KBM-7 (cell line): ENCODE measurements around the gene MINDY3.
"Not testable (repeated sequence)": the region's sequence is repeated elsewhere in the genome, so short reads cannot be mapped to it uniquely, and the experiment has no call there.

Experiments
- DNase-seq: peaks from one replicate; pipeline ENCODE4 v3.0.0-alpha.2; 2015
- in situ Hi-C: fragments of 300-500 bp; cut with MboI; formaldehyde crosslinking; loops from 2 replicates; pipeline ENCODE4 v1.14.3; 2020; ENCODE audit warnings: low sequenced_read_pairs, low pct_unique_long_range_greater_than_20kb, mixed read lengths

Gene MINDY3

DNA sequence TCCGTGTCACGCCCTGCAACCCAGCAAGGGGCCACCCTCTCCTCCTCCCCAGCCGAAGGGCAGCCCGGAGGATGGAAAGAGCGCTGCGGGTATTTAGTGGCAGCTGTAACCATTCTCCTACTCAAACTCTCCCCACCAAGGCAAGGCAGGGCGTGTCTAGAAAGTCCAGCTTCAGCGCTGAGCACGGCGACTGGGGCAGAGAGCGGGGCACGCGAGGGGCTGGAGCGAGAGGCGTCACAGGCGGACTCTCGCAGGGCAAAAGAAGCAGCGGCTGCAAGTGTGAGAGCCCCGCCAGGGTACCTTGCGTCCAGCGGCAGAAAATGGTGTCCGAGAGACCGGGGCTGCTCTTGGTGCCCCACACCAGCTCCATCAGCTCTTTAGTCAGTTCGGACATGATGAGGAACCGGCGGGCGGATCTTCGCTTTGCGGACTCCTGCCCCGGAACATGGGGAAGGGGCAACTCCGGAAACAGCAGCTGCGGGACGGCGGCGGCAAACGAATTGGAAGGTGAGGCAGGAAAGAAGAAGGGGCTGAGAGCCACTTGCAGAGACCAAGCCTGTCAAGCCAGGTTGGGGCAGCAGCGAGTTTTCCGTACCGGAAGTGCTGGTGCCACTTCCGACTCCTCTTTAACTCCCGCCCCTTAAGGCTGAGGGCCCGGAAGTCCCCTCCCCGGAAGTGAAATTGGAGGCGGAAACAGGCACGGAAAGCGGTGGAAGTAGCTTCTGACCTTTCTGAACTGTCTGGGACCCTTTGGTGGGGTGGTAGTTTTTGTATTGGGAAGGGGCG lies at the start of gene MINDY3:
Gene MINDY3, minus strand, starts transcription at position 602 of the 786 bp plus-strand sequence. Its CDS starts 208 bp downstream, at position 394.
- peak; percentile 90 for DNase-seq
- in situ Hi-C loops: no loop called here

DNA sequence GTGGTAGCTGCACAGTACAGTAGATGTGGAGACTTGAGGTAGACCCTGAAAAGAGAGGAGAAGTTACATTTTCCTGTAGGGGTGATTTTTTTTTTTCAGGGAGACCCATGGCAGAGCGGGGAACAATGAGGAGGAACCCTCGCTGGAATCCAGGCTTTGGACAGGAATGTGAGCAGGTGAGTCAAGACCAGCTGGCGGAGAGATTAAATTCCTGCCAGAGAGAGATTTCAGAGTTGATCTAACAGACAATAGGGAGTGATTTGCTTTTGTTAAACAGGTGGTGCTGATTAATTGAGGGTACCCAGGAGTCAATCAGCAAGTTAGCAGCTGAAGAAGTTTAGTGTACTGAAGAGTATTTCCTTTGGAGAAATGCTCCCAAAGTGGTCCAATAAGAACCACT lies 41.6 kb upstream of the MINDY3 start:
- in situ Hi-C loops: loop anchor here (25.0 kb wide), 1 partner anchor 685 kb away; no protein-coding TSS in a partner anchor
- DNase-seq: no peak

DNA sequence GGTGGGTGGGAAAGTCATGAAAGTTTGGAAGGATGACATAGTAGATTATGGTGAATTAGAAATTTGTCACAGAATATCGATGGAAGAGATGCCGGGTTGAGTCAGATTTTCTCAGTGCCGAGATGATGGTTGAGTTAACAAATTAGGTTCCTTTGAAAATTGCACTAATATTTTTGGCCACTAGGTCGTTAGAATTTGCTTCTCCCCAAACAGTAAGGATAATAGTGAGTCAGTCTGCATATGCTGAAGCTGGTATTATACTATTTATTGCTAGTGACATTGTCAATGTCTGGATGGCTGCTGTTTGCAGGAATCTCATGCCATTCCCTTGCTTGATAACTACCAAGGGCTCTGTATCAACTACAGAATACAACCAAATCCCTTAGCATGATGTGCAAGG lies 37.7 kb upstream of the MINDY3 start:
- DNase-seq: peak; percentile 31

DNA sequence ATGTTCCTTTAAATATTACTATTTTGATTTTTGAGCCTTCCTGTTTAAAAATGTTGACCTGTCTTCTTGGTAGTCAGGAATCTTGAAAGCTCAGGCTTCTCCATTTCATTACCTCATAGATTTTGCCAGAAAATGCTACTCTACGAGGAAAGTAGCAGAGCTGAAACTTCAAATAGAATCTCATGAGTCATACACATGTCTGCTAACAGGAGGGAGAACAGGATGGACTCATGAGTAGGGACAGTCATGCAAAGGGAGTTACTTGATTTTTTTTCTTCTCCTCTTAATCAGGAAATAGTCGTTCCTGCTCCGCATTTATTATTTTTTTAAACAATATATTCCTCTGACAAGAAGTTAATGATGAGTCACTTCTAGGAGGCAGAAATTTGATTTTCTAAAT lies 37.0 kb upstream of the MINDY3 start:
- in situ Hi-C loops: loop anchor here (25.0 kb wide), 1 partner anchor 1365 kb away; no protein-coding TSS in a partner anchor
- no peak for DNase-seq

More for the DNA sequence above, 37.7 kb upstream of the MINDY3 start:
- in situ Hi-C loops: loop anchor here (25.0 kb wide), 1 partner anchor 1364 kb away; no protein-coding TSS in a partner anchor

DNA sequence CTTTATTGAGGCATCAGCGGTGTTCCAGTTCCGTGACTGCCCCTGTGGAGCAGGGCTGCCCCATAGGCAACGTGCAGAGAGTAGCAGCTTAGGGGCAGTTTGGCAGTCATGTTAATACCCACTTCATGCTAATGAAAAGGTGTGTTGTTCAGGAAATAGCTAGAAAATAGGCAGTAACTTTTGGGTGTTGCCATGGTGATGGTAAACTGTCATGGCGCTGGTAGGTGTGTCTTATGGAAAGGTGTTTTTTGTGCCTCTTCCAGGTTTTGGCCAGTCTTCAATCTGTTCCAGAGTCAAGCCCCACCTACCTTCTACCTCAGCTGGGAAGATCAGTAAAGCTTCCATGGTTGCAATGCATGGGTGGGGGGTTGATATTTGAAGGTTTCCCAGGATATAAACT lies 36.3 kb upstream of the MINDY3 start:
- DNase-seq: no peak
- in situ Hi-C loops: loop anchor here (25.0 kb wide), 1 partner anchor 1366 kb away; no protein-coding TSS in a partner anchor

DNA sequence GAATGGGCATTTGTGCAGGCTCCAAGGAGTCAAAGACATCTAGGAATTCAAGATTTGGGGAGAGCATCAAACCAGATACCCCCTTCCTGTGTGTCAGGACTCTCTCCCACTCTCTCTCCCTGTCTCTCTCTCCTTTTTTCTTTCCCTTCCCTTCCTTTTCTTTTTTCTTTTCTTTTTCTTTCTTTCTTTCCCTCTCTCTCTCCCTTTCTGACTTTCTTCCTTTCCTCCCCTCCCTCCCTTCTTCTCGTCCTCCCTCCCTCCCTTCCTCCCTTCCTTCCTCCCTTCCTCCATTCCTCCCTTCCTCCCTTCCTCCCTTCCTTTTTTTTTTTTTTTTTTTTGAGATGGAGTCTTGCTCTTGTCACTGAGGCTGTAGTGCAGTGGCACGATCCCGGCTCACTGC lies 24.1 kb upstream of the MINDY3 start:
- in situ Hi-C loops: loop anchor here (25.0 kb wide), 1 partner anchor 1378 kb away; no protein-coding TSS in a partner anchor
- DNase-seq: no peak

DNA sequence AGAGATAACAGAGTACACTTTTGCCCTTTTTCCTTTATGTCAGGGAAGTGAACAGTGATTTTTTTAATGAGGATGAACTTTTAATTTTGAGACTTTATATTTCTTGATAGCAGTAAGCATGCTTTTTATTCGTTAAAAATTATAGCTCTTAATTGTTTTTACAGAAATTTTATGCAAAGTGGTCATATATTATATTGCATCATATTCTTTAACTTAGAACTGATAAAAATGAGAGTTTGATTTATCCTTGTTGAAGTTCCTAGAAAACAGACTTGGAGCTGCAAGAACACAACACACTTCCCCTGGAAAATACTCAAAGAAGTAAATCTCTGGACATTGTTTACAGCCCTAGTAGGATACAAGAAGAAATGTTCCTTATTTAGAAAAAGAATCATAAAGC lies 21.2 kb upstream of the MINDY3 start:
- no peak for DNase-seq
- in situ Hi-C loops: loop anchor here (25.0 kb wide), 1 partner anchor 1381 kb away; no protein-coding TSS in a partner anchor

DNA sequence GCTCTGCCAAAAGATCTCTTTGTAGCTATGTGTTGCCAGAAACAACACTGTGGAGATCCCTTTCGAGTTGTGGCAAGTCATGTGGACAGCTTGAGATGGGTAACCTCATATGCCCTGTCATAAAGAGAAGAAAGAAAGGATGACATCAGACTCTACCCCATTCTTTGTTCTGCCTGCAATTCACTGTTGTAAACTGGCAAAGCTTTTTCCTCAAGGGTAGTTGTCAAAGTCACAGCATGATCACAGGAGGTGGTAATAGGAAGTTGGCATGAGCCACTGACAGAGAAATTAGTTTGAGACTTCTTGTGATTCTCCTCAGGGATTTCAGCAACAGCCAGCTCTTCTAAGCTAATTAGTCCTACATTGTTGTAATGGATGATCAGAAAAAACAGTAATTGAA lies 19.4 kb upstream of the MINDY3 start:
- no peak for DNase-seq
- in situ Hi-C loops: loop anchor here (25.0 kb wide), 1 partner anchor 1383 kb away; no protein-coding TSS in a partner anchor

DNA sequence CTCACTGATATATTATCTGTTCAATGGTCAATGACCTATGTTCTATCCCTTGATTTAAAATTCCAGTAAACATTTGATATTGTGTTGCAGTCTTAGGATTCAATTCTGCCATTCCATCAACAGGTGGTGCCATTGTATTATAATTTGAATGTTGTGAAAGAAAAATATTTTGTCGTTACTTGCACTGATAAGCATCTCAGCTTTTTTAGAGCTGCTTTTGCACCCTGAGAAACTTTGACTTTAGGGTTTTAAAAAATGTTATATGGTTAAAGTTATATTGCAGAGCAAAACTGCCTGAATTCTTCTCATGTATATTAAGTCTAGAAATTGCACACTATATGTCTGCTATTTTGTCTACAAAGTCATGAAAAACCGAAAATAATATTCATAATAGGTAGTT lies 18.8 kb upstream of the MINDY3 start:
- in situ Hi-C loops: loop anchor here (25.0 kb wide), 1 partner anchor 1383 kb away; no protein-coding TSS in a partner anchor
- DNase-seq: peak; percentile 57

DNA sequence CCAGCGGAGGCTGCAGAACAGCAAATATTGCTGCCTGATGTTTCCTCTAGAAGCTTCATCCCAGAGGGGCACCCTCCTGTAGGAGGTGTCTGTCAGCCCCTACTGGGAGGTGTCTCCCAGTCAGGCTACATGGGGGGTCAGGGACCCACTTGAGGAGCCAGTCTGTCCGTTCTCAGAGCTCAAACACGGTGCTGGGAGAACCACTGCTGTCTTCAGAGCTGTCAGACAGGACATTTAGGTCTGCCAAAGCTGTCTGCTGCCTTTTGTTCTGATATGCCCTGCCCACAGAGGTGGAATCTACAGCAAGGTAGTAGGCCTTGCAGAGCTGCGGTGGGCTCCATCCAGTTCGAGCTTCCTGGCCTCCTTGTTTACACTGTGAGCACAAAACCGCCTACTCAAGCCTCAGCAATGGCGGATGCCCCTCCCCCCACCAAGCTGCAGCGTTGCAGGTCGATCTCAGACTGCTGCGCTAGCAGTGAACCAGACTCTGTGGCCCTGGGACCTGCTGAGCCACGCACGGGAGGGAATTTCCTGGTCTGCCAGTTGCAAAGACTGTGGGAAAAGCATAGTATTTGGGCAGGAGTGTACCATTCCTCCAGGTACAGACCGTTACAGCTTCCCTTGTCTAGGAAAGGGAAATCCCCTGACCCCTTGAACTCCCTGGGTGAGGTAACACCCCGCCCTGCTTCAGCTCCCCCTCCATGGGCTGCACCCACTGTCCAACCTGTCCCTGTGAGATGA lies 17.7 kb upstream of the MINDY3 start:
- no peak for DNase-seq
- in situ Hi-C loops: loop anchor here (25.0 kb wide), 1 partner anchor 1384 kb away; no protein-coding TSS in a partner anchor

DNA sequence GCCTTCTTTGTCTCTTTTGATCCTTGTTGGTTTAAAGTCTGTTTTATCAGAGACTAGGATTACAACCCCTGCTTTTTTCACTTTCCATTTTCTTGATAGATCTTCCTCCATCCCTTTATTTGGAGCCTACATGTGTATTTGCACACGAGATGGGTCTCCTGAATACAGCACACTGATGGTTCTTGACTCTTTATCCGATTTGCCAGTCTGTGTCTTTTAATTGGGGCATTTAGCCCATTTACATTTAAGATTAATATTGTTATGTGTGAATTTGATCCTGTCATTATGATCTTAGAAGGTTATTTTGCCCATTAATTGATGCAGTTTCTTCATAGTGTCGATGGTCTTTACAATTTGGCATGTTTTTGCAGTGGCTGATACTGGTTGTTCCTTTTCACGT lies 16.0 kb upstream of the MINDY3 start:
- not testable (repeated sequence) for DNase-seq
- in situ Hi-C loops: loop anchor here (25.0 kb wide), 1 partner anchor 1386 kb away; no protein-coding TSS in a partner anchor

DNA sequence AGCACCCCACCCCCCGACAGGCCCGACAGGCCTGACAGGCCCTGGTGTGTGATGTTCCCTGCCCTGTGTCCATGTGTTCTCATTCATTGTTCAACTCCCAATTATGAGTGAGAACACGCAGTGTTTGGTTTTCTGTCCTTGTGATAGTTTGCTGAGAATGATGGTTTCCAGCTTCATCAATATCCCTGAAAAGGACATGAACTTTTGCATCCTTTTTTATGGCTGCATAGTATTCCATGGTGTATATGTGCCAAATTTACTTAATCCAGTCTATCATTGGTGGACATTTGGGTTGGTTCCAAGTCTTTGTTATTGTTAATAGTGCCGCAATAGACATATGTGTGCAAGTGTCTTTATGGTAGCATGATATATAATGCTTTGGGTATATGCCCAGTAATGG lies 12.3 kb upstream of the MINDY3 start:
- DNase-seq, in situ Hi-C loops: not testable (repeated sequence)

DNA sequence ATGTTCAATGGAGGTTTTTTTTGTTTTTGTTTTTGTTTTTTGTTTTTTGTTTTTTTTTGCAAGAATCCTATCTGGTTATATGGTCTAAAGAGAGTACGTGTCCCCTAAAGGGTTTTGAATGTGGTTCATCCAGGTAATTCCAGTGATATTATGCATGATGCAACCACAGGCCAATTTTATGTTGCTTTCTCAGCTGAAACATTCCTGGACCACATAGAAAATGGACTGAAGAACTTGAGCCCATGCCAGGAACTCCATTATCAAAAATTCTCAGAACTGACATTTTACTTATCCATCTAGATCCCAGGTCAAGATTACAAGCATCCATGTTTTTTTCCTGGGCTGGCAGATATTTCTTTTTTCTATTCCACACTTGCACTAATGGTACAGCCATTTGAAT lies 11.5 kb upstream of the MINDY3 start:
- in situ Hi-C loops: no loop called here
- no peak for DNase-seq

DNA sequence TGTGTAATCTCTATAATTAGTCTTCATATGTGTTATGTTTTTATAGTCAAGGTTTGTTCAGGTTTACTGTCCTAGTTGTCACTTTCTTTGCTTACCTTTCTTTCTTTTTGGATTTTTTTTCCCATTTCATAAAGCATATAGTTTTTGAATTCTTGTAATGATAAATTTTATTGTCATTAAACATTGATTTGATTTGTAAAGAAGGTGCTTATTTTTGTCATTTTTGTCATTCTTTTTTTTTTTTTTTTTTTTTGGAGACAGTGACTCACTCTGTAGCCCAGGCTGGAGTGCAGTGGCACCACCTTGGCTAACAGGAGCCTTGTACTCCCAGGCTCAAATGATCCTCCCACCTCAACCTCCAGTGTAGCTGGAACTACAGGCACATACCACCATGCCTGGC lies 9.6 kb upstream of the MINDY3 start:
- in situ Hi-C loops: no loop called here
- no peak for DNase-seq

DNA sequence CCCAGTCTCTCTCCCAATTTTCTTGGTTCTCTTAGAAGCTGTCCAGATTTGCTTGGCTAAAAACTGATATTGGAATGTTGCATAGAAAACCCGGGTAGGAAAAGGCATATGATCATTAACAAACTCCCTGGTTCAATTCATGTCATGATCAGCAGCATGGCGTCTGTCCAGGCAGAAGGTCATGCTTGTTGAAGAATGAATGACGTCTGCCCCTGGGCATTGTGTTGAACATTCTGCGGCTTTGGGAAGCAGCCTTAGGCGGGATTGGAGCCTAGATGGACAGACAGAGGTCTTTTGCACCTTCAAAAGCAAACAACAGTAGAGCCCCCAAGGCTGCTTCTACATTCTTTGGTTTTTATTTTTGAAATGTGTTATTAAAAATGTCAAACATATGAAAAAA lies 7.7 kb upstream of the MINDY3 start:
- in situ Hi-C loops: no loop called here

DNA sequence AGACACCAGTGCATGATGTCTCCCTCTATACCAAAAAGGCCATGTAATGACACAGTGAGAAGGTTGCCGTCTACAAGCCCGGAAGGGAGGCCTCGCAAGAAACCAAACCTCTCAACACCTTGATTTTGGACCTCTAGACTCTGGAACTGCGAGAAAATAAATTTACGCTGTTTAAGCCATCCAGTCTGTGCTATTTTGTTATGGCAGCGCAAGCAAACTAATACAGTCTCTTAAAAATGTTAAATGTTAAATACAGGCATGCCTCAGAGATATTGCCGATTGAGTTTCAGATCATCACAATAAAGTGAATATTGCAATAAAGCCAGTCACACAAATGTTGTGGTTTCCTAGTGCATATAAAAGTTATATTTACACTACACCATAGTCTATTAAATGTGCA lies 5.0 kb upstream of the MINDY3 start:
- no peak for DNase-seq
- in situ Hi-C loops: no loop called here

More for the DNA sequence above, 7.7 kb upstream of the MINDY3 start:
- DNase-seq: no peak

DNA sequence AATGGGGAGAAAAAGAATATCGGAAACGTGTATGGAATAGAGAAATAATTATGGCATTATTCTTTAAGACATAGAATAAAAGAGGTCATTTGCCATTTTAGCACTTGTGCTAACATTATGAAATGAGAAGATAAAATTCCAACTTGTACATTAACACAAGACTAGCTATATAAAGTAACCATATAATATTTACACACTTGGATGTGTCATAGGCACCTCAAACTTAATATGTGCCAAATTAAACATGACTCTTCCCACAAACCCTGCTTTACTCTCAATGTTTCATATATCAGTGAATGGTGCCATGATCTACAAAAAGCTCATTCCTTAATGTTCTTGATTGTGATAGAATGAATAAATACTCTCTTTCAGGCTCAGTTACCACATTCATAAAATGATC lies 4.1 kb upstream of the MINDY3 start:
- no peak for DNase-seq
- in situ Hi-C loops: no loop called here

DNA sequence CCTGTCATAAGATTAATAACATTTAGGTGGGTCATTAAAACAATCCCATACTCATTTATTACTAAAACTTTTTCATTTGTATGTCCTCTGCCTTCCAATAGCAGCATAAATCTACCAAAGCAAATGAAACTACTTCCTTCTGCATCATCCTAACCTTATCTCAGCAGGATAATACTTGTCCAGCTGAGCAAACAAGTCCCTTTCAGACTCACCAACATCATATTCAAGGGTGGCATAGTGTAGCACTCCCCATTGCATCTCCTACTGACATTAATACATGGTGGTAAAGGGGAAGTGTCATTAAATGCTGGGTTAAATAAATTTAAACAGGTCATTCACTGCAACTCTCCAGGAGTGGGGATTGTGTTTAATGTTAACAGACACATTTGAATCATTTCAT lies 3.4 kb upstream of the MINDY3 start:
- in situ Hi-C loops: no loop called here
- DNase-seq: no peak

DNA sequence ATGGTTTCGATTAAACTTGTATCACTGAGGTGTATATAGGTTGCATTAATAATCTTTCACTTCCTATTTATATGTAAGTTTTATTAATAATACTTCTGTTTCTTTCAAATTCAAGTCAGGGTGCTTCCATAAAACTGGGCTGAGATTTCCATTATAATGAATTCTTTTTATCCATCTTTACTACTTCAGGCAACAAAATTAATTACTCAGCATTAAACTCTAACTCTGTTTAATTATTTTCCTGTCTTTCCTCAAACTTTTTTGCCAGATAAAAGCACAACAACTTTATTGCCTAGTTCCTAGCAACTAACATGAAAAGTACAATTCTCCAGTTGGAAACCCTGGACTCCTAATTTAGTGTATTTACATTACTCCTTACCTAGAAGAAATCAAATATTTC lies 3.0 kb upstream of the MINDY3 start:
- DNase-seq: no peak
- in situ Hi-C loops: no loop called here

DNA sequence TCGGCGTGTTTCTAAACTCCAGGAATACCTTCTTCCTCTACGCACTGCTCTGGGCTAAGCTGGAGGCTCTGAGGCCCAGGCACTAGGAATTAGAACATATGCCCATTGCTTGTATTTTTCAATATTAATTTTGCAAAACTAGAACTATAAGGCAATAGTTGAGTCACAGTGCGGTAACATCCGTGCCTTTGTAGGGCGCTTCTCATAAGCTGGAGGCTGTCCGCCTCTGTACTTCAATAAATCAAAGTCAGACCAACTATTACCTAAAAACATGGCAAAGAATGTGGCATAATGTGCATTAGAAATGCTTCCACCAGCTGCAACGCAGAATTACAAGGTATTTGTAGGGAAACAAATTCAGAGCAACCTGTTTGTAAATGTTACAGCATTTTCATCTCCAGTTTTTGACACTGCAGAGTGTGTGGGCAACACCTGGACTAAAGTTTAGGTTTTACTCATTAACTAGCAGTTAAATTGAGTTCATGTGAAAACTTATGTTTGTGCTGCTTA lies 440 bp upstream of the MINDY3 start:
- in situ Hi-C loops: no loop called here
- DNase-seq: no peak
